H1 (cell line): ENCODE results near the gene LTN1. TPM values are rescaled to one million over a fixed set of nuclear protein-coding genes. Genes with fewer than 3 reads are reported as not detected.

Source experiments
- CTCF ChIA-PET: fragments of 300-600 bp; sonication (Branson Sonifier 250); formaldehyde crosslinking; loops from one replicate; lab custom pipeline; 2021; ENCODE audit not compliant: partially characterized antibody; lab: Charles Lee
- POLR2A ChIA-PET: fragments of 300-600 bp; sonication (Branson Sonifier 250); formaldehyde crosslinking; loops from one replicate; lab custom pipeline; 2021; ENCODE audit warnings: inconsistent platforms; ENCODE audit not compliant: partially characterized antibody; lab: Charles Lee
- DNase-seq, 2 experiments: peaks; one replicate each; pipeline versions ENCODE4 v3.0.0 to v3.0.0-alpha.2; 2010 to 2022; ENCODE audit warnings: low spot score in 2 of 2, low read depth in 1 of 2, mixed read lengths in 1 of 2
- FAIRE-seq: peaks from 2 replicates; lab custom pipeline; 2011; peaks lifted over from hg19 to GRCh38; lab: Jason Lieb, UNC
- H2AFZ ChIP-seq: 2 replicates; pipeline ENCODE4 v1.8.1; 2012; ENCODE audit warnings: low read length, inconsistent platforms
- H2AK5ac ChIP-seq: 2 replicates; pipeline ENCODE4 v1.6.1; 2013; ENCODE audit warnings: low read depth, low read length
- H2BK120ac ChIP-seq: replicated peaks from 2 replicates; pipeline ENCODE3; 2013; ENCODE audit warnings: low read depth, low read length, inconsistent platforms
- H2BK12ac ChIP-seq: 2 replicates; pipeline ENCODE4 v1.6.1; 2013; ENCODE audit warnings: low read depth, low read length
- H2BK15ac ChIP-seq: 2 replicates; pipeline ENCODE4 v1.6.1; 2013; ENCODE audit warnings: low read length
- H2BK20ac ChIP-seq: 2 replicates; pipeline ENCODE4 v1.6.1; 2013; ENCODE audit warnings: low read length
- H2BK5ac ChIP-seq: 2 replicates; pipeline ENCODE4 v1.6.1; 2013; ENCODE audit warnings: low read depth, low read length
- H3K14ac ChIP-seq: 2 replicates; pipeline ENCODE4 v1.6.1; 2013; ENCODE audit warnings: inconsistent platforms; ENCODE audit not compliant: insufficient read length
- H3K18ac ChIP-seq: 2 replicates; pipeline ENCODE4 v1.6.1; 2013; ENCODE audit warnings: low read length; ENCODE audit errors: extremely low read depth
- H3K23ac ChIP-seq: 2 replicates; pipeline ENCODE4 v1.6.1; 2013; ENCODE audit warnings: inconsistent platforms; ENCODE audit not compliant: insufficient read length
- H3K23me2 ChIP-seq: 2 replicates; pipeline ENCODE4 v1.6.1; 2013; ENCODE audit warnings: low read depth, low read length
- H3K27ac ChIP-seq: 2 replicates; pipeline ENCODE4 v1.6.1; 2011; ENCODE audit warnings: low read depth, low read length, inconsistent platforms
- H3K27me3 ChIP-seq, 4 experiments: replicated peaks in 1 of 4; 1 replicate in 1 of 4; 2 replicates in 3 of 4; pipeline versions ENCODE4 v1.6.1 to v1.8.1; 2011 to 2013; ENCODE audit warnings: low read length in 3 of 4, mild to moderate bottlenecking in 3 of 4, inconsistent platforms in 2 of 4, mixed read lengths in 2 of 4, moderate library complexity in 1 of 4; ENCODE audit not compliant: control insufficient read depth in 3 of 4, insufficient read depth in 3 of 4; ENCODE audit errors: extremely low read depth in 1 of 4
- H3K36me3 ChIP-seq, 4 experiments: 2 replicates each; pipeline versions ENCODE4 v1.6.1 to v1.8.1; 2011 to 2013; ENCODE audit warnings: mild to moderate bottlenecking in 4 of 4, low read length in 3 of 4, moderate library complexity in 2 of 4, control low read depth in 1 of 4, inconsistent platforms in 1 of 4; ENCODE audit not compliant: insufficient read depth in 4 of 4, control insufficient read depth in 2 of 4
- H3K4ac ChIP-seq: replicated peaks from 2 replicates; pipeline ENCODE3; 2013; ENCODE audit warnings: low read length, low read depth, mixed read lengths, inconsistent platforms; ENCODE audit not compliant: insufficient read length
- H3K4me1 ChIP-seq, 4 experiments: replicated peaks in 1 of 4; 1 replicate in 1 of 4; 2 replicates in 3 of 4; pipeline versions ENCODE4 v1.6.1 to v1.8.1; 2011 to 2013; ENCODE audit warnings: low read length in 3 of 4, inconsistent platforms in 2 of 4, mixed read lengths in 1 of 4; ENCODE audit not compliant: insufficient read depth in 4 of 4, control insufficient read depth in 3 of 4
- H3K4me2 ChIP-seq, 2 experiments: 2 replicates each; pipeline versions ENCODE4 v1.6.1 to v1.8.1; 2011 to 2013; ENCODE audit warnings: low read depth in 2 of 2, low read length in 2 of 2, control low read depth in 1 of 2, inconsistent platforms in 1 of 2, mild to moderate bottlenecking in 1 of 2; ENCODE audit not compliant: insufficient read depth in 1 of 2
- H3K4me3 ChIP-seq, 4 experiments: fragments of 200-600, 300-600 bp in 1 of 4; sonication (generic), shearing (Covaris generic), sonication (Bioruptor Twin) in 1 of 4; 2 replicates each; pipeline versions ENCODE4 v1.5.1 to v1.8.1; 2011 to 2016; ENCODE audit warnings: low read length in 4 of 4, low read depth in 3 of 4, control low read depth in 2 of 4, inconsistent platforms in 2 of 4, mild to moderate bottlenecking in 2 of 4, mixed read lengths in 1 of 4, moderate library complexity in 1 of 4; ENCODE audit not compliant: insufficient read depth in 2 of 4; ENCODE audit errors: extremely low read depth in 1 of 4
- H3K56ac ChIP-seq: replicated peaks from 2 replicates; pipeline ENCODE3; 2013; ENCODE audit warnings: low read depth, mild to moderate bottlenecking, mixed read lengths, low read length, inconsistent platforms; ENCODE audit not compliant: insufficient read length
- H3K79me1 ChIP-seq: 2 replicates; pipeline ENCODE4 v1.6.1; 2013; ENCODE audit warnings: low read depth, low read length, control low read depth
- H3K79me2 ChIP-seq, 2 experiments: 2 replicates each; pipeline versions ENCODE4 v1.6.1 to v1.8.1; 2012 to 2013; ENCODE audit warnings: low read length in 2 of 2, mild to moderate bottlenecking in 2 of 2, inconsistent platforms in 1 of 2; ENCODE audit not compliant: insufficient read depth in 2 of 2, control insufficient read depth in 1 of 2
- H3K9ac ChIP-seq, 4 experiments: replicated peaks in 1 of 4; 1 replicate in 1 of 4; 2 replicates in 3 of 4; pipeline versions ENCODE4 v1.6.1 to v1.8.1; 2011 to 2013; ENCODE audit warnings: low read depth in 3 of 4, low read length in 3 of 4, control low read depth in 2 of 4, mild to moderate bottlenecking in 2 of 4, moderate library complexity in 2 of 4, inconsistent platforms in 1 of 4; ENCODE audit errors: extremely low read depth in 1 of 4
- H3K9me3 ChIP-seq, 2 experiments: 2 replicates each; pipeline versions ENCODE4 v1.6.1 to v1.8.1; 2012 to 2013; ENCODE audit warnings: mild to moderate bottlenecking in 2 of 2, moderate library complexity in 2 of 2, control low read depth in 1 of 2, inconsistent platforms in 1 of 2, low read depth in 1 of 2, low read length in 1 of 2, mixed read lengths in 1 of 2; ENCODE audit not compliant: insufficient read depth in 2 of 2
- H4K20me1 ChIP-seq, 2 experiments: replicated peaks in 1 of 2; 2 replicates each; pipeline versions ENCODE3 to v1.8.1; 2011 to 2013; ENCODE audit warnings: inconsistent platforms in 2 of 2, low read length in 2 of 2, mild to moderate bottlenecking in 1 of 2; ENCODE audit not compliant: insufficient read depth in 2 of 2, control insufficient read depth in 1 of 2
- H4K5ac ChIP-seq: 2 replicates; pipeline ENCODE4 v1.6.1; 2013; ENCODE audit warnings: low read length, low read depth, mixed read lengths, inconsistent platforms; ENCODE audit not compliant: insufficient read length
- H4K8ac ChIP-seq: 2 replicates; pipeline ENCODE4 v1.8.0; 2013; ENCODE audit warnings: mild to moderate bottlenecking, moderate library complexity, low read length, inconsistent platforms; ENCODE audit not compliant: insufficient read depth; ENCODE audit errors: extremely low read depth
- H4K91ac ChIP-seq: replicated peaks from 2 replicates; pipeline ENCODE3; 2013; ENCODE audit warnings: low read length, mixed read lengths, inconsistent platforms; ENCODE audit not compliant: insufficient read length
- ASH2L ChIP-seq: fragments of 200-600, 300-600 bp; sonication (generic); IDR thresholded peaks from one replicate; pipeline ENCODE4 v1.7.1; 2017; ENCODE audit warnings: low read length
- BACH1 ChIP-seq: IDR thresholded peaks from 2 replicates; pipeline ENCODE4 v1.6.1; 2012; ENCODE audit warnings: low read length, improper control_type of control experiment
- BCL11A ChIP-seq, 2 experiments: IDR thresholded peaks; one replicate each; pipeline ENCODE4 v1.6.1; 2011; ENCODE audit warnings: low read depth in 2 of 2, low read length in 2 of 2, mild to moderate bottlenecking in 2 of 2
- CEBPB ChIP-seq: IDR thresholded peaks from 2 replicates; pipeline ENCODE4 v1.6.1; 2012; ENCODE audit warnings: low read depth, low read length
- EZH2 ChIP-seq: fragments of 200-600 bp; sonication (generic); IDR thresholded peaks from 2 replicates; pipeline ENCODE4 v1.7.1; 2012; ENCODE audit warnings: low read depth, mild to moderate bottlenecking, moderate library complexity, low read length, inconsistent platforms; ENCODE audit not compliant: severe bottlenecking
- GABPA ChIP-seq: IDR thresholded peaks from 2 replicates; pipeline ENCODE4 v1.6.1; 2011; ENCODE audit warnings: mild to moderate bottlenecking, low read length, moderate library complexity, borderline replicate concordance; ENCODE audit not compliant: insufficient read depth
- JUN ChIP-seq: IDR thresholded peaks from 2 replicates; pipeline ENCODE4 v1.6.1; 2011; ENCODE audit warnings: low read depth, mild to moderate bottlenecking, improper control_type of control experiment, low read length
- KDM4A ChIP-seq: IDR thresholded peaks from one replicate; pipeline ENCODE4 v1.7.1; 2012; ENCODE audit warnings: low read depth, mild to moderate bottlenecking, moderate library complexity, low read length, inconsistent platforms; ENCODE audit not compliant: severe bottlenecking
- NANOG ChIP-seq: IDR thresholded peaks from 2 replicates; pipeline ENCODE4 v1.6.1; 2011; ENCODE audit warnings: low read length, low read depth, mild to moderate bottlenecking, inconsistent platforms; ENCODE audit not compliant: insufficient read depth, poor library complexity, severe bottlenecking
- RFX5 ChIP-seq: IDR thresholded peaks from 2 replicates; pipeline ENCODE4 v1.6.1; 2011; ENCODE audit warnings: low read depth, low read length, improper control_type of control experiment, borderline replicate concordance
- SAP30 ChIP-seq: fragments of 300-600 bp; sonication (generic); IDR thresholded peaks from 2 replicates; pipeline ENCODE4 v1.7.1; 2012; ENCODE audit warnings: low read length, moderate library complexity, mild to moderate bottlenecking, inconsistent platforms; ENCODE audit not compliant: insufficient read depth, insufficient replicate concordance
- SP4 ChIP-seq: IDR thresholded peaks from 2 replicates; pipeline ENCODE4 v1.6.1; 2012; ENCODE audit warnings: low read length, inconsistent platforms
- WGBS, 2 experiments: shearing (Covaris generic) in 1 of 2; methylation state at CpG; one replicate each; pipeline versions ENCODE4 v1.1.6 to v1.1.7; 2013 to 2015; ENCODE audit warnings: low lambda C conversion rate in 2 of 2, mixed read lengths in 2 of 2, inconsistent platforms in 1 of 2, low coverage in 1 of 2, missing lambda C conversion rate in 1 of 2; ENCODE audit not compliant: insufficient replicate concordance in 2 of 2, insufficient coverage in 1 of 2, insufficient read length in 1 of 2; ENCODE audit errors: extremely low coverage in 1 of 2, missing lambda C conversion rate in 1 of 2; 5-methylcytosine and 5-hydroxymethylcytosine counted together
- polyA plus RNA-seq, 7 experiments: library from polyadenylated mRNA; depleted of rRNA in 3 of 7; stranded (reverse) in 5 of 7; unstranded in 2 of 7; fragments of >200 nt in 5 of 7; fragments of 200-250 nt in 2 of 7; gene quantifications; 1 replicate in 5 of 7; 2 replicates in 1 of 7; 4 replicates in 1 of 7; pipeline versions ENCODE4 v1.2.1 to v1.2.3, GENCODE V29; 2011 to 2013; ENCODE audit warnings: missing spikeins in 2 of 7, mixed read lengths in 2 of 7
- total RNA-seq: library from RNA; stranded (reverse); fragmentation: NEBNext Ultra II Directional; extraction: Animal tissue kit (Norgen Biotek cat#: 25700); gene quantifications from 2 replicates; pipeline ENCODE4 v1.2.1, GENCODE V29; 2021
- TF ChIP-seq, protein P1 (sequence below): IDR thresholded peaks from 2 replicates; pipeline ENCODE4 v1.6.1; 2011; ENCODE audit warnings: low read length, improper control_type of control experiment

Gene LTN1
- total and polyA plus RNA-seq, 2 of the 8 experiments (the other 6 are each of a cell fraction or from before 2014, with no cell fraction given): 3.2 to 23.5 TPM

DNA sequence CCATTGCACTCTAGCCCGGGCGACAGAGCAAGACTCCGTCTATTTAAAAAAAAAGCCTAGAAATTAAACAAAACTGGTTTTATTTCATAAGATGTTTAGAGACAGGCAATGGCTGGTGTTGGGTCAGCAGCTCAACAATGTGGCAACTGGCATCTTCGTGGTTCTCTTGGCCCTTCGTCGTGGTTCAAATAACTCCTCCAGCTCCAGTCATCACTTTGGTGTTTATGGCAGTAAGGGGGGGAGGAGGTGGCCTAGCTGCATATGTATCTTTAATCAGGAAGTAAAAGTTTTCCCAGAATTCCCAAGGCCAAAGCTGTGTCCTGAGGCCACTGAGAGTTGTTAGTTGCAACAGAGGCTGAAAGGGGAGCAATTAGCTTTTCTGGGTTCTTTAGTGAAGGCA lies 13.0 kb upstream of the LTN1 start:
- Histone ChIP-seq H3K56ac (peak overlapping the region; percentile 39), H3K27me3 (no peaks in the 10 kb centered on the region), H3K9ac (no peak overlapping the region), H3K4me3 (no peak overlapping the region), H4K20me1 (no peaks in the 10 kb centered on the region), H3K36me3 (no peaks in the 10 kb centered on the region), H2BK15ac (no peak overlapping the region), H3K23ac (no peak overlapping the region), H2AK5ac (no peak overlapping the region), H2BK5ac (no peak overlapping the region), H3K79me1 (no peaks in the 10 kb centered on the region), H3K18ac (no peak overlapping the region), H3K23me2 (no peaks in the 10 kb centered on the region; the same call in 1 of the 2 replicates), H3K4ac (no peak overlapping the region), H3K9me3 (peaks cover 0 to 3% of the 10 kb centered on the region in 2 experiments; a peak in 1 of 4 replicates), H2AFZ (no peak overlapping the region), H3K4me2 (no peak overlapping the region), H2BK12ac (no peak overlapping the region), H3K4me1 (no peaks in the 10 kb centered on the region; a peak in 1 of 7 replicates), H3K27ac (no peak overlapping the region), H3K14ac (no peak overlapping the region), H3K79me2 (no peaks in the 10 kb centered on the region), H4K5ac (no peak overlapping the region), H2BK20ac (no peak overlapping the region), H4K91ac (no peak overlapping the region), H4K8ac (no peak overlapping the region), H2BK120ac (no peak overlapping the region)
- POLR2A ChIA-PET: interaction anchor here (0.8 kb wide), 1 partner anchor 19 kb away, joined by 4 read pairs; the partner anchor contains the start of gene USP16
- CTCF ChIA-PET: no interaction called here
- DNase-seq (no peak), FAIRE-seq (no peak)
- 99% methylated on average over 6 of the region's 6 CpGs; no CpG with 5 or more reads in 1 of the 2 experiments for WGBS, 2 experiments
- TF ChIP-seq EZH2: no peak
- no peak for TF ChIP-seq KDM4A
- TF ChIP-seq NANOG: no peak
- no peak for TF ChIP-seq SAP30
- no peak for TF ChIP-seq SP4
- no peak for TF ChIP-seq BACH1
- TF ChIP-seq CEBPB: no peak
- no peak for TF ChIP-seq ASH2L
- TF ChIP-seq, protein P1, sequence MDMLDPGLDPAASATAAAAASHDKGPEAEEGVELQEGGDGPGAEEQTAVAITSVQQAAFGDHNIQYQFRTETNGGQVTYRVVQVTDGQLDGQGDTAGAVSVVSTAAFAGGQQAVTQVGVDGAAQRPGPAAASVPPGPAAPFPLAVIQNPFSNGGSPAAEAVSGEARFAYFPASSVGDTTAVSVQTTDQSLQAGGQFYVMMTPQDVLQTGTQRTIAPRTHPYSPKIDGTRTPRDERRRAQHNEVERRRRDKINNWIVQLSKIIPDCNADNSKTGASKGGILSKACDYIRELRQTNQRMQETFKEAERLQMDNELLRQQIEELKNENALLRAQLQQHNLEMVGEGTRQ: no peak
- no peak for TF ChIP-seq GABPA
- TF ChIP-seq RFX5: no peak
- no peak for TF ChIP-seq JUN
- no peak for TF ChIP-seq BCL11A (IDR thresholded peaks at IDR 0.05; ENCODE audit: low read depth in 2 of 2, low read length in 2 of 2)
